Urinary bladder (tissue), 4 donors: ENCODE results near the gene MUSK. TPM values are rescaled to one million over a fixed set of nuclear protein-coding genes. Genes with fewer than 3 reads are reported as not detected.
"Not testable (repeated sequence)": the region's sequence is repeated elsewhere in the genome, so short reads cannot be mapped to it uniquely, and the experiment has no call there.

Source experiments
- DNase-seq: peaks from one replicate; pipeline ENCODE4 v3.0.0-alpha.2; 2015; ENCODE audit errors: extremely low spot score
- H3K27ac ChIP-seq: one replicate; pipeline ENCODE4 v1.5.1; 2013; ENCODE audit warnings: low read depth, mild to moderate bottlenecking, moderate library complexity
- H3K36me3 ChIP-seq: one replicate; pipeline ENCODE4 v1.6.1; 2013; ENCODE audit warnings: mild to moderate bottlenecking, moderate library complexity; ENCODE audit not compliant: insufficient read depth
- H3K4me1 ChIP-seq: one replicate; pipeline ENCODE4 v1.6.1; 2013; ENCODE audit warnings: mild to moderate bottlenecking, moderate library complexity; ENCODE audit not compliant: insufficient read depth
- H3K4me3 ChIP-seq: one replicate; pipeline ENCODE4 v1.5.1; 2013; ENCODE audit warnings: low read depth, low read length
- WGBS: extraction: QIAGEN DNeasy Blood & Tissue Kit; methylation state at CpG from one replicate; pipeline ENCODE4 v1.1.7; 2013; 5-methylcytosine and 5-hydroxymethylcytosine counted together
- polyA plus RNA-seq: library from polyadenylated mRNA; stranded (reverse); fragments of 200-250 nt; gene quantifications from one replicate; pipeline ENCODE4 v1.2.3, GENCODE V29; 2013
- total RNA-seq: library from RNA; depleted of rRNA; stranded (reverse); fragments of >200 nt; gene quantifications from one replicate; pipeline ENCODE4 v1.2.3, GENCODE V29; 2014
- donor health status: healthy with polysubstance abuse.
- donor health status: healthy.

Gene MUSK
- total and polyA plus RNA-seq, 2 donors: 2.8 to 4.9 TPM

- no peak for DNase-seq
- 78% methylated on average over 1 of the region's 1 CpG for WGBS
- H3K4me1 ChIP-seq: no peaks in the 10 kb centered on the region
Measured at GRCh38 chr9:110815361-110815760, 146.8 kb downstream of the MUSK start.

DNA sequence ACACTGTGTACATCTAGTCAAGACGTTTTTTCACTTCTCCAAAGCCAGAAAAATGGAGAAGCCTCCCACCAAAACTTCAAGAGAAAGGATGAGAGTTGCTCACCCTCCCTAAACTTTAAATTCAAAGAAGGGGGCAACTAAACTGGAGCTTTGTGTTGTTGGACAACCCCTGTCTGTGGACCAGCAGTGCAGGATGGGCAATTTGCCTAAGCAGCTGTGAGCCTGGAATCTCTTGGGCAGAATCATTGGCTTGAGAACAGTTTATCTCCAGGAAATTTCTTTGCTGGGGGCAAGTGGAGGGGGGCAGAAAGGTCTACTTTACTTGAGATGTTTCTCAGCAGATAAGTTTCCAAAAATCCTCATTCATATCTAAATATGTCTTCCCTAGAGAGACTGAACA, 151.8 kb downstream of the MUSK start:
- Histone ChIP-seq H3K4me3 (no peak overlapping the region), H3K36me3 (peaks cover 2% of the 10 kb centered on the region), H3K27ac (no peak overlapping the region), H3K4me1 (no peaks in the 10 kb centered on the region)
- WGBS: 52% methylated on average over 1 of the region's 1 CpG
- DNase-seq: no peak

More at GRCh38 chr9:110815361-110815760, 146.8 kb downstream of the MUSK start:
- Histone ChIP-seq H3K27ac (no peak overlapping the region), H3K4me3 (no peak overlapping the region), H3K36me3 (no peaks in the 10 kb centered on the region)

- Histone ChIP-seq H3K27ac (no peak overlapping the region), H3K4me1 (no peaks in the 10 kb centered on the region), H3K4me3 (no peak overlapping the region), H3K36me3 (peaks cover 2% of the 10 kb centered on the region)
- 40% methylated on average over 1 of the region's 1 CpG for WGBS
- DNase-seq: no peak
Measured at GRCh38 chr9:110821064-110821463, 152.5 kb downstream of the MUSK start.

GRCh38 chr9:110825129-110825528, 156.5 kb downstream of the MUSK start:
- not testable (repeated sequence) for H3K27ac ChIP-seq, H3K4me1 ChIP-seq, DNase-seq, H3K4me3 ChIP-seq, H3K36me3 ChIP-seq

GRCh38 chr9:110825950-110826349, 157.4 kb downstream of the MUSK start:
- no peaks in the 10 kb centered on the region for H3K4me1 ChIP-seq
- H3K27ac ChIP-seq: no peak overlapping the region
- DNase-seq: no peak
- peaks cover 2% of the 10 kb centered on the region for H3K36me3 ChIP-seq
- WGBS: 74% methylated on average over 2 of the region's 2 CpGs
- H3K4me3 ChIP-seq: no peak overlapping the region

DNA sequence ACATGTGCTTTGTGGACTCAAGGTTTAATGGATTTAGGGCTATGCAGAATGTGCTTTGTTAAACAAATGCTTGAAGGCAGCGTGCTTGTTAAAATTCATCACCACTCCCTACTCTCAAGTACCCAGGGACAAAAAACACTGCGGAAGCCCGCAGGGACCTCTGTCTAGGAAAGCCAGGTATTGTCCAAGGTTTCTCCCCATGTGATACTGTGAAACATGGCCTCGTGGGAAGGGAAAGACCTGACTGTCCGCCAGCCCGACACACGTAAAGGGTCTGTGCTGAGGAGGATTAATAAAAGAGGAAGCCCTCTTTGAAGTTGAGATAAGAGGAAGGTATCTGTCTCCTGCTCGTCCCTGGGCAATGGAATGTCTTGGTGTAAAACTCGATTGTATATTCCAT, 157.8 kb downstream of the MUSK start:
- not testable (repeated sequence) for DNase-seq, H3K4me1 ChIP-seq

DNA sequence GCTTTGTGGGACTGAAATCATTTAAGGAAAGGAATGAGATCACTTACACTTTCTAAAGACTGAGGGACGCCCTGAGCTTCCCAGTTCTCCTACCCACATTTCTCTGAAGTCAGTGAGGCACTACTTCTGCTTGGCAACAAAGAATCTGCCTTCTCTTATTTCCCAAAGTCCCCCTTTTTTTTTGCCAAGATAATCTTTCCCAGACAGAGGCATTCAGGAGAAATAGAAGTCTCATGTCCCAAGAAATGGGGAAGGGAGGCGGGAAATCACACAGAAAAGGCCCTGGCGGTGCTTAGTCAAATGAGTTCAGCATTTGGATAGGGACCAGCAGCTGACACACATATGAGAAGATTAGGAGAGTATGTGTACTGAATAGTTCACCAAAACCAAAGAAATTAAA, 159.7 kb downstream of the MUSK start:
- DNase-seq: peak; percentile 52
- no peaks in the 10 kb centered on the region for H3K36me3 ChIP-seq
- WGBS: 61% methylated on average over 3 of the region's 3 CpGs
- H3K27ac ChIP-seq: no peak overlapping the region
- no peak overlapping the region for H3K4me3 ChIP-seq
- H3K4me1 ChIP-seq: no peaks in the 10 kb centered on the region

More for the DNA sequence above, 157.8 kb downstream of the MUSK start:
- WGBS: 64% methylated on average over 9 of the region's 9 CpGs
- H3K4me3 ChIP-seq, H3K27ac ChIP-seq, H3K36me3 ChIP-seq: not testable (repeated sequence)

GRCh38 chr9:110830495-110830894, 161.9 kb downstream of the MUSK start:
- DNase-seq: no peak
- no peak overlapping the region for H3K27ac ChIP-seq
- H3K4me3 ChIP-seq: no peak overlapping the region
- no peaks in the 10 kb centered on the region for H3K36me3 ChIP-seq
- WGBS: 98% methylated on average over 21 of the region's 21 CpGs
- H3K4me1 ChIP-seq: no peaks in the 10 kb centered on the region

DNA sequence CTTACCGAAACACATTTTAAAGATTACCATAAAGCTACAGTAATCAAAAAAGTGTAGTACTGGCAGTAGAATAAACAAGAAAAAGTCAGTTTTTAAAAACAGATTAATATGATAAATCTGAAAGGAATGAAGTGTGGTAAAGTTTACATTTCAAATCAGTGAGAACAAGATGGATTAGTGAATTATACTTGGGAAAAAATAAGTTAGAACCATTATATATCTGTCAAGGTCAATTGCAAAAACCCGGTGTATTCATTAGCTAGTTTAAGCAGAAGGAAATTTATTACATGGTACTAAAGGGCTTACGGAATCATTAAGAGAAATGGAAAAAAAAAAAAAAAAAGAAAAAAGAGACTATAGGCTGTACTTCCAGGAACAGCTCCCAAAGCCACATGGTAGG, 164.3 kb downstream of the MUSK start:
- 85% methylated on average over 3 of the region's 3 CpGs for WGBS
- DNase-seq: no peak

DNA sequence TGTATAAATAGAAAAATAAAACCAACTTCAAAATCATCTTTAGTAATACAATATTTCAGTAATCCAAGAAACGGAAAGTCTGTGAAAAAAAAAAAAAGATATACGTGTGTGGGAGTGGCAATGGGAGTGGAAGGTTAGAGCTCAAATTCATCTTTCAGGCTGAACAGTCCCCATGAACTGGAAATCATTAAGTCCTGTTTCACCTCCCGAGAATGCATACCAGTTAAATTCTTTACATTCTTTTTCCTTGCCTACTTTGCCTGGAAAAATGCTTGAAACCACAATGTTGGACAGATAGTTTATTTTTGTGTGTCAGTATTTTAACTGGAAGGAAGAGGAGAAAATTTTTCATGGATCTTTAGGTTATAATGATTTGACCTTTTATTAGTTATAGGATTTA, 166.8 kb downstream of the MUSK start:
- H3K36me3 ChIP-seq: no peaks in the 10 kb centered on the region
- H3K4me3 ChIP-seq: no peak overlapping the region
- no peak for DNase-seq
- no peaks in the 10 kb centered on the region for H3K4me1 ChIP-seq
- WGBS: 66% methylated on average over 3 of the region's 3 CpGs
- no peak overlapping the region for H3K27ac ChIP-seq

More for the DNA sequence above, 164.3 kb downstream of the MUSK start:
- Histone ChIP-seq H3K36me3 (no peaks in the 10 kb centered on the region), H3K4me3 (no peak overlapping the region), H3K27ac (no peak overlapping the region), H3K4me1 (no peaks in the 10 kb centered on the region)

GRCh38 chr9:110835859-110836271, 167.3 kb downstream of the MUSK start:
- DNase-seq: no peak
- H3K27ac ChIP-seq: no peak overlapping the region
- H3K4me3 ChIP-seq: no peak overlapping the region
- H3K36me3 ChIP-seq: no peaks in the 10 kb centered on the region
- no peaks in the 10 kb centered on the region for H3K4me1 ChIP-seq
- 86% methylated on average over 1 of the region's 1 CpG for WGBS

DNA sequence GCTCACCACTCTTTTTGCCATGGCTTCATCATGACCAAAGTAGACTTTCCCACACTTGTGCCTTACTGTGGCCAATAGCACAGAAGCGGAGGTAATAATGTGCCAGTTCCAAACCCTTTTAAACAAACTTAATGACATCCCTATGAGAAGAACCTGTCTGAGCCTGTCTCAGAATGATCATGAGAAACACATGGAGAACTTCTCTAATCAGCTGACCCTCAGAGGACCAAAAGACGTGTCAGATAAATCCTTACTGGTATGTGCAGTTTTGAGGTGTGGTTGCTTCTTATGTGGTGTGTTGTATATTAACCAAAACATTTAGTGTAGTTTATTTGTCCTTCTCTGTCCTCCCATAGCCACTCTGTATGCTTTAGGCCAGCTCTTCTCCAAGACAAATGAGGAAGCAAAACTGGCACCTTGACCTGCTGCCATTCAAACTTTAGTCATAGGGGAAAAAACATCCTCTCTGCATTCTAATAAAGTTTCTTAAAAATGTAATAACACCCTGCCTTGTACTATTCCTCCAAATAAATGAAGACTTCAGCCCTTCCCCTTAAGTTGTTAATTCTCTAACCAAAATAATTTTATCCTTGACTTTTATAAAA, 168.9 kb downstream of the MUSK start:
- Histone ChIP-seq H3K36me3 (no peaks in the 10 kb centered on the region), H3K4me3 (no peak overlapping the region), H3K4me1 (no peaks in the 10 kb centered on the region), H3K27ac (no peak overlapping the region)
- DNase-seq: no peak
- WGBS: 89% methylated on average over 2 of the region's 2 CpGs

- no peak for DNase-seq
- Histone ChIP-seq H3K27ac (no peak overlapping the region), H3K36me3 (no peaks in the 10 kb centered on the region), H3K4me3 (no peak overlapping the region), H3K4me1 (no peaks in the 10 kb centered on the region)
- 85% methylated on average over 9 of the region's 9 CpGs for WGBS
Measured at GRCh38 chr9:110842169-110842568, 173.6 kb downstream of the MUSK start.

DNA sequence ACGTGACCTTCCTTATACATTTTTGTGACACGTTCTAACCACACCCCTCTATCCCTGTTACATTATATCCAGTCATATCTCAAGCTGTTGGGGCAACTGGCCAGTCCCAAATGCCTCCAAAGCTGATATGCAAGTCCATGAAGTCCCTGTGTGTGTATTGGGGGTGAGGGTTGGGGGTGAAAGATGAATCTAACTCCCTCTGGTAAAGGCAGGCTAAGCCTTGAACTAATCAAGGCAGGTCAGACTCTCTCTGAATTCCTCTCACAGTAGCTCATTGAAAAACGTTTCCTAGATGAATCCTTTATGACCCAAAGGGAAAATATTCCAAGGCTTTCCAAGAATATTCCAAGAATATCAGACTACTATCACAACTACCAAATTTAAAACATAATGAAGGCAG, 174.4 kb downstream of the MUSK start:
- no peak for DNase-seq
- Histone ChIP-seq H3K27ac (no peak overlapping the region), H3K36me3 (no peaks in the 10 kb centered on the region), H3K4me1 (no peaks in the 10 kb centered on the region), H3K4me3 (no peak overlapping the region)
- WGBS: 61% methylated on average over 3 of the region's 3 CpGs

DNA sequence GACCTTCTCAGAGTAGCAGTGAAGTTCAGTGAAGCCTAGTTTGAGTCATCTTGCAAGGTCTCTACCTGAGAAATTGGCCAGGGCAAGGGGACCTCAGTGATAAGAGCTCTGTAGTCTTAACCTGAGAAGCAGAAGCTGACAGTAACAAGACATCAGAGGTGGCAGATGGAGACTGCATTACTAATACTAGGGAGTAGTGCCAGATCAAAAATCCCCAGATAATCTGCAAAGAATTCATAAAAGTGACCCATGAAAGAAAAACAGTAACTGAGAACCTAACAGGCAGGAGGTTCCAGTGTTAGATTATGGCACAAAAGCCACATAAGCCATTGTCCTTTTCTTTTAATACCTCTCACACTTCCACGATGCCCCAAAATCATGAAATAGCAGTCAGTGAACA, 175.5 kb downstream of the MUSK start:
- Histone ChIP-seq H3K4me1 (no peaks in the 10 kb centered on the region), H3K36me3 (no peaks in the 10 kb centered on the region), H3K27ac (no peak overlapping the region), H3K4me3 (no peak overlapping the region)
- no peak for DNase-seq
- WGBS: 87% methylated on average over 1 of the region's 1 CpG
